Ascending aorta (tissue), 2 donors: ENCODE data around the gene GUCY1B1. TPM values are rescaled to one million over a fixed set of nuclear protein-coding genes. Genes with fewer than 3 reads are reported as not detected.
A peak's percentile ranks its signal among the peaks of the same experiment; 100 is the strongest.

Experiments used
- DNase-seq, 2 donors: peaks; one replicate each; pipeline ENCODE4 v3.0.0-alpha.2; 2019; ENCODE audit warnings: low spot score in 2 of 2
- H3K27ac ChIP-seq, 2 donors: fragments of 200-600 bp; sonication (generic); one replicate each; pipeline ENCODE4 v1.5.1; 2016 to 2017; ENCODE audit warnings: mild to moderate bottlenecking in 1 of 2
- H3K27me3 ChIP-seq: fragments of 200-600 bp; sonication (generic); one replicate; pipeline ENCODE4 v1.5.1; 2017
- H3K36me3 ChIP-seq, 2 donors: fragments of 200-600 bp; sonication (generic); one replicate each; pipeline ENCODE4 v1.5.1; 2016
- H3K4me1 ChIP-seq, 2 donors: fragments of 200-600 bp; sonication (generic); one replicate each; pipeline ENCODE4 v1.5.1; 2016 to 2017; ENCODE audit warnings: mild to moderate bottlenecking in 1 of 2
- H3K4me3 ChIP-seq, 2 donors: fragments of 200-600 bp; sonication (generic); one replicate each; pipeline ENCODE4 v1.5.1; 2016 to 2017; ENCODE audit warnings: mild to moderate bottlenecking in 1 of 2
- H3K9me3 ChIP-seq, 2 donors: fragments of 200-600 bp; sonication (generic); one replicate each; pipeline ENCODE4 v1.5.1; 2016
- CTCF ChIP-seq, 3 experiments: fragments of 200-600 bp in 2 of 3; fragments of 450-650 bp in 1 of 3; sonication (generic) in 2 of 3; IDR thresholded peaks; one replicate each; pipeline ENCODE4 v1.5.1; 2016 to 2019; ENCODE audit warnings: antibody characterized with exemption in 3 of 3, mild to moderate bottlenecking in 1 of 3, moderate library complexity in 1 of 3
- intact Hi-C: fragments of 100-400 bp; cut with DNase I; formaldehyde crosslinking; loops from one replicate; pipeline ENCODE4 v1.15.1; 2023
- total RNA-seq: library from RNA; depleted of rRNA; stranded (reverse); fragments of >200 nt; gene quantifications from one replicate; pipeline ENCODE4 v1.1.0, GENCODE V29; 2016

The GUCY1B1 gene
- total RNA-seq, 1 donor from 2014 or later, result 34.9 TPM

GRCh38 chr4:155780775-155781174 is 22.0 kb downstream of the GUCY1B1 start:
- Histone ChIP-seq H3K4me3 (no peak overlapping the region), H3K36me3 (no peaks in the 10 kb centered on the region), H3K9me3 (no peaks in the 10 kb centered on the region), H3K27ac (no peak overlapping the region), H3K4me1 (peaks cover 0 to 16% of the 10 kb centered on the region in 2 donors), H3K27me3 (no peaks in the 10 kb centered on the region)
- TF ChIP-seq CTCF (IDR thresholded peaks at IDR 0.05), result no peak
- intact Hi-C loops, result no loop called here
- no peak for DNase-seq

GRCh38 chr4:155781249-155781831 is 22.5 kb downstream of the GUCY1B1 start:
- DNase-seq, result no peak
- Histone ChIP-seq H3K27me3 (no peaks in the 10 kb centered on the region), H3K4me1 (peaks cover 0 to 16% of the 10 kb centered on the region in 2 donors), H3K36me3 (no peaks in the 10 kb centered on the region), H3K4me3 (no peak overlapping the region), H3K9me3 (no peaks in the 10 kb centered on the region), H3K27ac (no peak overlapping the region)
- intact Hi-C loops, result no loop called here
- no peak for TF ChIP-seq CTCF (IDR thresholded peaks at IDR 0.05)

GRCh38 chr4:155784637-155785036 is 25.8 kb downstream of the GUCY1B1 start:
- no peak for DNase-seq
- peak overlapping the region in 1 of 2 donors; percentile 4 for H3K27ac ChIP-seq
- no peaks in the 10 kb centered on the region for H3K9me3 ChIP-seq
- intact Hi-C loops, result loop anchor here (2.0 to 5.0 kb wide), 3 partner anchors 26 to 342 kb away; partner anchors contain the start of gene GUCY1B1
- H3K4me1 ChIP-seq, result peaks cover 0 to 13% of the 10 kb centered on the region in 2 donors
- no peak for TF ChIP-seq CTCF (IDR thresholded peaks at IDR 0.05)
- H3K36me3 ChIP-seq, result no peaks in the 10 kb centered on the region
- H3K4me3 ChIP-seq, result no peak overlapping the region
- H3K27me3 ChIP-seq, result no peaks in the 10 kb centered on the region

- intact Hi-C loops, result loop anchor here (2.0 to 5.0 kb wide), 4 partner anchors 27 to 381 kb away; partner anchors contain the start of gene GUCY1B1
- no peak overlapping the region for H3K4me3 ChIP-seq
- H3K9me3 ChIP-seq, result no peaks in the 10 kb centered on the region
- no peak overlapping the region for H3K27ac ChIP-seq
- H3K27me3 ChIP-seq, result no peaks in the 10 kb centered on the region
- peaks cover 0 to 11% of the 10 kb centered on the region in 2 donors for H3K4me1 ChIP-seq
- no peak for DNase-seq
- peaks cover 0 to 3% of the 10 kb centered on the region in 2 donors for H3K36me3 ChIP-seq
- TF ChIP-seq CTCF (IDR thresholded peaks at IDR 0.05), result no peak
Measured at GRCh38 chr4:155785828-155786227, 27.0 kb downstream of the GUCY1B1 start.

- DNase-seq, result no peak
- Histone ChIP-seq H3K4me1 (peaks cover 0 to 8% of the 10 kb centered on the region in 2 donors), H3K4me3 (no peak overlapping the region), H3K9me3 (no peaks in the 10 kb centered on the region), H3K36me3 (peaks cover 0 to 3% of the 10 kb centered on the region in 2 donors), H3K27ac (no peak overlapping the region), H3K27me3 (no peaks in the 10 kb centered on the region)
- TF ChIP-seq CTCF (IDR thresholded peaks at IDR 0.05), result peak; percentile 47 to 75 (median 69)
- intact Hi-C loops, result loop anchor here (2.0 to 5.0 kb wide), 3 partner anchors 115 to 382 kb away; no protein-coding TSS in a partner anchor
Measured at GRCh38 chr4:155787113-155787710, 28.4 kb downstream of the GUCY1B1 start.
